DMS53 treated with DMSO at 0.1 percent for 48 hours (cell line): ENCODE measurements around the gene IRGQ.
"Not testable (repeated sequence)": the region's sequence is repeated elsewhere in the genome, so short reads cannot be mapped to it uniquely, and the experiment has no call there.

Experiments used
- DNase-seq: peaks from one replicate; lab custom pipeline; 2025; ENCODE audit not compliant: unreplicated experiment; lab: John Stamatoyannopoulos, UW

Gene IRGQ

DNA sequence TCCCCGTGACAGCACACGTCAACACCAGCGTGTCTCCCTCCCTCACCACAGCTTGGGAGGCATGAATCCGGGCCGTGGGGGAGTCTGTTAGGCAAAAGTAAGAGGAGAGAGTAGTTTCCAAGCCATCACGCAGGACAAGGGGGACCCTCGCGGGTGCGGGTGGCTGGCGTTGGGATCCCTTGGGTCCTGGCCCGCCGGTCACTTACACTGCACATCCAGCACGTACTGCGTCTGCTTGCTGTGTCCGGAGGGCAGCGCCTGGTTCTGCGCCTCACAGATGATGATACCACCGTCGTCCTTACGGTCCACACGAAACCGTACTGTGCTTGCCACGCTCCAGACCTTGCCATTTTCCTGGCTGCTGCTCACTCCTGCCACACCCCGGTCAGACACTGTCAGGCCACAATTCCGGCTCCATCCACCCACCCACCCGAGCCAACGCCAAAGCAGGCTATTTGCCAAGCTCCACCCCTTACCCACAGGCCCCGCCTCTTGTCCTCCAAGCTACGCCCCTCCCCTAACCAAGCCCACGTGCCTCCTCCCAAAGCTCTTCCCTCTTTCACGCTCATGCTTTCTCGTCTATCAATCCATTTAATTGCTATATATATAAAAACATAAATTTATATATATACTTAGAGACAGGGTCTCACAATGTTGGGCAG lies 30.1 kb upstream of the IRGQ start:
- no peak for DNase-seq

DNA sequence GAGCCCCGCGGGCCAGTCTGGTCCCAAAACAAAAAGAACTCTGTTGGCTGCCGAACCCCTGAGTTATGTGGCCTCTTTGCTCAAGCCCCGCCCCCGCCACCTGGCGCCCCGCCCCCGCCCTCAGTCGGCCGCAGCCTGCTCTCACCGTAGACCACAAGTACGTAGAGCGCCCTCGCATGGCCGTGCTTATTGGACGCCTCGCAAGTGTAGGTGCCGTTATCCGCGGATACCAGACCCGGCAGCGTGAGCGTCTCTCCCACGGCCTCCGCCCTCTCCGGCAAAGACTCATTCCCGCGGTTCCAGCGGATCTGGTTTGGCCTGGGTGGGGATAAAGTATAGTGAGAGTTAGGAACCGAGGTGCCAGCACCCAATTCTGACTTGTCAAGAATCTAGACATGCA lies 29.0 kb upstream of the IRGQ start:
- DNase-seq, result no peak

DNA sequence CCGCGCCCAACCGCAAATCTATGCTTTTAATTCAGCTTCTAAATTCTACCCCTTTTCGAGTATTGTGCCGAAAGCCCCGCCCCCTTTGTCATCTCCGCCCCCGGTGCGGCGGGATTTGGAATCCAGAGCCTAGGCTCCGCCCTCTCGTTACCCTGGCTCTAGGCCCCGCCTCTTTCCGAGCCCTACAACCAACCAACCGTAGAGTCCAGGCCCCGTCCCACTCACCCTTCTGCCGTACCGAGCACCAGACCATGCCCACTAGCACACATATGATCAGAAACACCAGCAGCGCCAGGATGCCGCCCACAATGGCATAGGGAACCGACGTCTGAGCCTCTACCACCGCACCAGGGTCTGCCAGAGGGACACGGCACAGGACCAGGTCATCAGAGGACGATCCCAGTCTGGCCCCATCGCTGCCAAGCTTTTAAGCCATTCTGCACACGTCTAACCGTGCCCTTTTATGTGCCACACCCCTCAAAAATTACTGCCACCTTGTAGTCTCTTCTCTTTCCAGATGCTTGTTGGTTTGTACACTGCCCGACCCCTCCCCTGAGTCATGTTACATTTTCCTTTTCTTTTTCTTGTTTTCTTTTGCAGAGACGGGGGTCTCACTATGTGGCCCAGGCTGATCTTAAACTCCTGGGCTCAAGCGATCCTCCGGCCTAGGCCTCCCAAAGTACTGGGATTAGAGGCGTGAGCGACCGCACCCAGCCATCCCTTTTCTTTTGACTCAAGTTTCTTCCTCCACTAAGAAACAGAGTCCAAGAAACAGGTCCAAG lies 28.1 kb upstream of the IRGQ start:
- no peak for DNase-seq

DNA sequence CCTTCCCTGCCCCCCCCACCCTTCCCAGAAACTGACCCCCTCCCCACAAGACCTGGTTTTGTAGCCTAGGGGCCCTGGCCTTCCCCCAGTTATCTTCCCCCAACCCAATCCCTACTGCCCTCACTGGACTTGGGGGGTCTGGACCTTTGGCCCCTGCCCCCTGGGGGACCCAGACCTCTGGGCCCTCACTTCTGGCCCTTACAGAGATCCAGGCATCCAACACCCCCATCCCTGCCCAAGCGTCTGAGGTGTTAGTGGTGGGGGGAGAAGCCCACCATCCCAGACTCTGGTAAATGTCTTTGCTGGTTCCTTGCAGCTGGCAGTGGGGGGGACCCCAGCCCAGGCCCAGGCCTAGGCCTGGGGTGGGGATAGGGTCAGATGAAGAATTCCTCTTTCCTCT lies 27.0 kb upstream of the IRGQ start:
- no peak for DNase-seq

DNA sequence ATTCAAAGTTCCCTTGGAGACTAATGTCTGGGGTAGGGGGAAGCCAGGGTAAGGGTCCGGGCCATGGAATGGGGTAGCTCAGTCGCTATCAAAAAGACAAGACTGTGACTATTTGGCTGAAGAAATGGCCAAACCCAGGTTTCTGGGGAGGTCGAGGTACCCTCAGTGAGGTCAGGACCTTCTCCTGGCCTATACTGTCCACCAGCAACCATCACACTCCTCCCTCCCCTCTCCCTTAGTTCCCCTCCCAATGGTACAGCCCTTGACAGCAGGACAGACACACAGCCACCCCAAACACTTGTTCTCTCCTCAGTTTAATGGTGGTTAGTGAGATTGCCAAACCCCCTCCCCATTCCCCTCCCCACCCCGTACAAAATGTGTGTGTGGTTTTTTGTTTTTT lies 26.1 kb upstream of the IRGQ start:
- no peak for DNase-seq

DNA sequence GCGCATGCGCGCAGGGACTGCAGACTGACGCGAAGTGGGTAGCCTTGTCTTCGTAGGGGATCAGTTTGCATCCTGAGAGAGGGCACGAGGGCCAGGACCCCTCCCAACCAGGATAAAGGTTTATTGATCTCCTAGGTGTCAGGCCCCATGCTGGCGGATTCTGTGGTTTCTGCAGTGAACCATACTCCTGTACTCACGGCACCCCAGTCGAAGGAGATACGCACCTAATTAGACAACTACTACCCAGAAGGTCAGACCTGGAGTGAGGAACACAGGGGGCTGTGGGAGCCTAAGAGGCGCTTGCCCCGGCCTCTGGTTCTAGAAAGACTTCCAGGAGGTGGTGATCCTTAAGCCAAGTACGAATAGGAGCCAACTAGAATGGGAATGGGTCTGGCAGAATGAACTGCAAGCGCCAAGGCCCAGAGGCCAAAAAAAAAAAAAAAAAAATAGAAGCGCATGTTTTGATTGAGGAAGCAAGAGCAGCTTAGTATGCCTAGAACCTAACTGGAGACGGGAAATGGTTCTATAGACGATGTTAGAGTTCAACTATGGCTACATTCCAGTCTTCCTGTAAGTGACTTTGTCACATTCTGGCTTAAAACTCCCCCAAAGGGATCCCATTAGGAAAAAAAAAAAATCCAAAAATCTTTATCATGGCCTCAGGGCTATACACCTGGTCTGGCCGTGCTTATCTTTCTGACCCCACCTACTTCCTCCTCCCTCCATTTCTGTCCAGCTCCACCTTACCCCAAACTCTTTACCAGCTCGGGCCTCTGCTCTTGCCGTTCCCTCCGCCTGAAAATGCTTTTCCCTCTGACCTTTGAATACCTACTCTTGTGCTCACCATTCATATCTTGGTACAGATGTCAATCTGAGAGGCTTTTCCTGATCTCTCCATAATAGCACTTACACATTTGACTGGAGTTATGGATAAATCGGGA lies 24.4 kb upstream of the IRGQ start:
- DNase-seq, result no peak

DNA sequence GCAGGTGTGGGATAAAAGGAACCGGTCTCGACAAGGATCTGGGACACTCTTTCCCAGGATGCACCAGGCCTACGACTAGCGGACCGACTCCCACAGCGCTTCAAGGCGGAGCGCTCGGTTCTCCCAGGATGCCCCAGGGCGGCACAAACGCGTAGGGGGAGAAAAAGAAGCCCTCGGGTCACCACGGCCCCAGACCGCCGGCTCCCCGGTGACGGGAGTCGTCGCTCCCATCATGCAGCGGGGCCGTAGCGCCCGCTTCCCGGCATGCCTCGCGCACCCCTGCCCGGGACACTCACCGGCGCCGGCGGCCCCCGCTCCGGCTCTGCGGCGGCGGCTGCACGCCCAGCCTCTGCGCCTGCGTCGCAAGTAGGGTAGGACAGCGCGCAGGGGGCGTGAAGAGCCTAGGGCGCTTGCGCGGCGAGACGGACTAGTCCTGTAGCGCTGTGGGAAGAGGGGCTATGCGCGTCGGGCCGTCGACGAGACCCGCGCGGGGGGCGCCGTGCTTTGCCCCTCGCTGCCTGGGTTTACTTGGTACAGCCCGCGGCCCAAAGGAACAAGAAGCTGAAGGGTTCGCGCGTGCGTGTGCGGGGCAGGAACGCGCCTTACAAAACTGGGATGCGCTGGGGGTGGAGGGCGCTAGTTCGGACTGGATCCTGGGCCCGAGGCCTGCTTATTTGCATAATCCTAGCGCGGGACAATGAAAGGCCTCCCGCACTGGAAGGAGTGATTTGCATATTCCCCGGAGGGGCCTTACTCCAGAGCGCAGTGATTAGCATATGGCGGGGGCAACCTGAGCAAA lies 23.5 kb upstream of the IRGQ start, which contains the start of gene ZNF428:
Gene ZNF428, minus strand, starts transcription at position 368 of the 799 bp plus-strand sequence. CDS start 5,325 bp downstream, outside the sequence.
- peak; percentile 85 for DNase-seq

DNA sequence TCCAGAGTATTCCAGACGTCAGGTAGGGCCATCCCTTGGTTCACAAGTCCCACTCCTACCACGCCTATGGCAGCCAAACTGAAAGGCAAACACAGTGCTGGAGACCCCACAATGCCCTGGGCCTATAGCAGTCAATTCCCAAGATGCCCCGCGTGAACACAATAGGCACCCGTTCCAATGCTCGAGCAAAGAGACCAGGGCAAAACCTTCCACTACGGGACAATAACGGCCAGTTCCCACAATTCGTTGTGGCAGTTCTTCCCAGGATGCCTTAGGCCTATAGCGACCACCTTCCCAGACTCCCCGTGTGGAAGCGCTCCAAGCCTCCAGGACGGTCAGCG lies 23.0 kb upstream of the IRGQ start:
- DNase-seq, result no peak

DNA sequence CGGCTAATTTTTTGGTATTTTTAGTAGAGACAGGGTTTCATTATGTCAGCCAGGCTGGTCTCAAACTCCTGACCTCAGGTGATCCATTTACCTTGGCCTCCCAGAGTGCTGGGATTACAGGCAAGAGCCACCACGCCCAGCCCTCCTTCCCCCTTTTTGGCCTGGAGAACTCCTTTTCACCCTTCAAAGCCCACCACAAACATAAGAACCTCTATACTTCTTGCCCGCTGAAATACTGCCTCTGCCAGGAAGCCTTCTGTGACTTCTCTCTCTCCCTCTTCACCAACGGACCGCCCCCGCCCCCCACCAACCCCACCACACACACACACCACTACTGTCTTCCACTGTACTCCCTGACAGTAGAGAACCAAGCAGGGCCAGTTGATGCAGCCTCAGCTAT lies 21.0 kb upstream of the IRGQ start:
- DNase-seq, result no peak

DNA sequence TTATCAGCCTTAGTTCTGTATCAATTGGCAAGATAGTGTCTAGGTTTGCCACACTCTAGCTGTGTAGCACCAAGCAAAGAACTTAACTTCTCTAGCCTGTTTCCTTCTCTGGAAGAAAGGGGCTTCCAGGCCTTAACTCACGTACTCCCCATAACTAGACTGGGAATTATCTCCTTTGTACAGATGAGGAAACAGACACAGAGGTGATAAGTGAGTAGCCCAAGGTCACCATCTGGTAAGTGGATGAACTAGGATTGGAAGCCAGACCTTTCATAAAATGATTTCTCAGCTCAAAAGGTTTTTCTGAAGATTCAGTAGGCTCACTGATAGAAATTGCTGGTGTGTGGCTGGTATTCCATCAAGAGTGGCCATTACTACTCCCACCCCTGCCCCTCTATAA lies 20.4 kb upstream of the IRGQ start:
- no peak for DNase-seq

DNA sequence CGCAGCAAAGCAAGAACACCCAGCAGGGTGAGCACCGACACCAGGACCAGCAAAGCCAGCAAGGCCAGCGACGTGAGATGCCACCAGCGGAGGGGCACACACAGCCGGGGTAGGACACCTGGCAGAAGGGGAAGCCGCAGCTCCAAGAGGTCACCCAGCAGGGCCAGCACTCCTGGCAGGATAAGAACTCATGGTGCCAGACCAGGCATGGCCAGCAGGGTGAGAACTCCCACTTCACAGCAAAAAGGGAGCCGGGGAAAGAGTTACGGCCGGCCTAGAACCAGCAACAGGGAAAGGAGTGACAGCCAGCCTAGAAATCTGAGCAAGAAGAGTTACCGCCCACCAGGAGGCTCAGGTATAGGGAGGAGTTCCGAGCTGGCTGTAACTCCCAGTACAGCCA lies 16.4 kb upstream of the IRGQ start:
- no peak for DNase-seq

DNA sequence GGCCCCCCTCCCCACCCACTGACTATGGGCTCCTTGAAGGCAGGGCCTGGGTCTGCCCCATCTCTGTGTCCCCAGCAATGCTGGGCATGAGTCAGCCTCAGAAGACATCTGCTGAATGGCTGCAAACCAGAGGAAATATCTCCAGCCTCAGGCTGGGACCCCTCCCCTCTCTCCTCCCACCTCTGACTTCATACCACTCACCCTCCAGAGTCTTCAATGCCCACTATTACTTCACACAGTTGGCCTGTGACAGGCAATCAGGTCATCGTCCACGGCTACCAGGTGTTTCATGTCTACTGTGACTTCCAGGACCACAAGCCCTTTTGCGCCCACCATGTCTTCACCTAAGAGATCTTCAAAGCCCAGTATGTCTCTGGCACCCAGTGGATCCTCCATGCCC lies 15.9 kb upstream of the IRGQ start, which contains the start of gene SRRM5:
Gene SRRM5, plus strand, starts transcription at position 301 of the 400 bp plus-strand sequence. Its CDS starts 34 bp downstream, at position 335.
- DNase-seq, result no peak

DNA sequence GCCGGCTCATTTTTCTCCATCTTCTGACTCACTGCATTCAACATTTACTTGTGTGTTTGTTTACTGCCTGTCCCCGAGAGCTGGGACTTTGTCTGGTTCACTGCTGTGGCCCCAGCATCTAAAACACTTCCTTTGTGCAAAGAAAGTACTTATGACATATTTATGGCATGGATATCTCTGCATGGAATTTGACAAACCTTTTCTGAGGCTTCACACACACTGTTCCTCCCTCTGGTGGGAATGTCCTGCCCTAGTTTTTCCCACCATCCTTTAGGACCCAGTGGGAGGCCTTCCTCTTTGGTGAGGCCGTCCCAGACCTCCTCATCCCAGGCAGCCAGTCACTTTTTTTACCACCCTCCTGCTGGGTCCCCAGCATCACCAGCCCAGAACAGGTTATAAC lies 14.6 kb upstream of the IRGQ start:
- no peak for DNase-seq

DNA sequence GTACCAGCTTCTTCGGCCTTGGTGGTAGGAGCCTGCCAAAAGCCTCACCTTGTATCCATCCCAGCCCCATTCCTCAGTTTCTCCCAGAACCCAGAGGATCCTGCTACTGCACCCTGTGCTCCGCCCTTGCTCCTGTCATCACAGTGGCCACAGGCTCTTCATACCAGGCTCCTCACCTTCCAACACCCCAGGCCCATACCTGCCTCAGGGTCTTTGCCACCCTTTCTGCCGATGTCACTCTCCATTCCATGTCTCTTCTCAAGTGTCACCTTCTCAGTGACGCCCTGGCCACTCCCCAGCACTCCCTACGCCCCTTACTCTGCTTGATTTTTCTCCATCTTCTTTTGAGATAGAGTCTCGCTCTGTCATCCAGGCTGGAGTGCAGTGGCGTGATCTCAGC lies 13.9 kb upstream of the IRGQ start:
- DNase-seq, result no peak

DNA sequence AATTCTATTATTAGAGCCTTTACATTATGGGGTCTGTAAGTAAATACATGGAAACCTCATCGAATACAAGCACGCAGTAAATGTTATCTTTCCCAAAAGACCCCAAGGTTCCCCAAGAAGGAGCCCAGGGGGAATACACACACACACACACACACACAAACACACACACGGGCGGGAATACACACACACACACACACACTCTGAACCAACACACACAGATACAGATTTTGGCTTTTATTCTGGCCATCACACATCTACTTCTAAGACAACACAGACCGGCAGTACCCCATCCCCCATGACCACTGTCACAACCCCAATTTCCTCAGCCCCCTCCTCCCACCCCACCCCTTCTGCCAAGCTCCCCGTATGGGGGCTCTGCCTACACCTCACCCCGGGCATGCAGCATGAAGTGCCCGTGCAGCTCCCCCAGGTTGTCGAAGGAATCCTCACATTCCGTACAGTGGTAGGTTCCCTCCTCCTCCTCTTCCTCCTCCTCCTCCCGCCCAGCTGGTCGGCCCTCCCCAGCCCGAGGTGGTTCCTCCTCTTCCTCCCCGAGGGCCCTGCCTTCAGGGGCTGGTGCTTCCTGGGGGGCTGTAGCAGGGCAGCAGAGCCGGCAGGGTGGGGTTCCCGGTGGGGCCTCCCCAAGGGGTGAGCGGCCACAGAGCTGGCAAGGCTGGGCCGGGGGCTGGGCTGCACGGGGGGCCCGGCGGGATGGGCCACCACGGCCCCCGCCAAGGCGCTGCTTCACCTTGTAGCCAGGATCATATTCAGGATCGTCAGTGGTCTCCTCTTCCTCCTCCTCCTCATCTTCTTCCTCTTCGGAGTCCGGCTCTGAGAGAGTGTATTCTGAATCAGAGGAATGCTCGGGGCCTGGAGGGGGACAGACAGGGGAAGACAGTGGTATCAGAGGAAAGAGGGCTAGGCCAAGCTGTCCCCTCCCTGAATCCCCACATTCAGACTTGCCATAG lies 11.6 kb upstream of the IRGQ start:
- DNase-seq, result no peak

DNA sequence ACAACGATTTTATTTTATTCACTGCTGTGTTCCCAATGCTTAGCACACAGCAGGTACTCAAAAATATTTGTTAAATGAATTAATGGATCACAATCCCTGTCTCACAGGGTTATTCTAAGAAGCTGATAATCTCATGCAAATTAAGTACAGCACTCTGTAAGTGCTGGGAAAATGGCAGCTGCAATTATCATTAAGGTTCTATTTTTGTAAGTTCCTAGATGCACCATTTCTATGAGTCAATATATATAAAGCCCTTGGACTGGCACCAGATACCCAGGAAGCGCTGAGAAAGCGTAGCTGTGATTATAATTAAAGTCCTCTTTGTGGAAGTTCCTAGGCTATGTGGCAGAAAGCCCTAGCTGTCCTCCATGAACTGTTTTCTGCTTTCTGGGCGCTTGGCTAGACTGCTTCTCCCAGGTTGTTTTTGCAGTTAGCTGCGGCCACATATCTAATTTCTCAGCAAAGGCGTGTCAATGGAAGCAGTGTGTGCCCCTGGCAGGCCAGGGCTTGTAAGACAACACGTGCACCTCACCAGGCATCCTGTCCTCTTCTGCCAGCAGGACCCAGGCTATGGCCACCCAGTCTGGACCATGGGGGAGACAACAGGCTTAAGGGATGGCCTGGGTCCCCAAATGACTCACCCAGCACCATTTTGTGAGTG lies 10.8 kb upstream of the IRGQ start:
- DNase-seq, result no peak

DNA sequence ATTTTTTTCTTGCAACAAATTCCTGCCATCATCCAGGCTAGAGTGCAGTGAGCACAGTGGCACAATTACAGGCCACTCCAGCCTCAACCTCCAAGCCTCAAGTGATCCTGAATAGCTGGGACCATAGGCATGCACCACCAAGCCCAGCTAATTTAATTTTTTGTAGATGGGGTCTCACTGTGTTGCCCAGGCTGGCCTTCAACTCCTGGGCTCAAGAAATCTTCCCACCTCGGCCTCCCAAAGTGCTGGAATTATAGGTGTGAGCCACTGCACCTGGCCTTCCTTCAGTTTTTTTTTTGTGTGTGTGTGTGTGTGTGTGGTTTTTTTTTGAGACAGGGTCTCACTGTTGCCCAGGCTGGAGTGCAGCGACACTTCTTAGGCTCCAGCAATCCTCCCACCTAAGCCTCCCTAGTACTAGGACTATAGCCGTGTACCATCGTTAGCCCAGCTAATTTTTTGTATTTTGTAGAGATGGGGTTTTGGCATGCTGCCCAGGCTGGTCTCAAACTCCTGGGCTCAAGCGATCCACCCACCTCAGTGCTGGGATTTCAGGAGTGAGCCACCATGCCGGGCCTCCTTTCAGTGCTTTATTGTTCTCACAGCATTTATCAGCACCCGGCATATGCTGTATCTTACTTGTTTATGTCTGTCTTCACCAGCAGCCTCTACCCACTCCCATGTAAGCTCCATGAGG lies 10.1 kb upstream of the IRGQ start:
- DNase-seq, result no peak

DNA sequence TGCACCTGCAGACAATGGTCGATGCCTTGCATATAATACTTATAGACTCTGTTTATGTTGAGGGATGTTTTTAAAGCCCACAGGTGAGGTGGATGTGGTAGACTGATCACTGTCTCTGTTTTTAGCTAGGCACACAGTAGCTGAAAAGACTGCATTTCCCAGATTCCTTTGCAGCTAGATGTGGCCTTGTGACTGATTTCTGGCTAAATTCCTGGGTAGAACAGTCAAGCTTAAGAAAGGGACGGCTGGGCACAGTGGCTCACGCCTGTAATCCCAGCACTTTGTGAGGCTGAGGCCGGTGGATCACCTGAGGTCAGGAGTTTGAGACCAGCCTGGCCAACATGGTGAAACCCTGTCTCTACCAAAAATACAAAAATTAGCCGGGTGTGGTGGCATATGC lies 4.4 kb upstream of the IRGQ start:
- not testable (repeated sequence) for DNase-seq
